H1 (cell line): ENCODE measurements around the gene ATF7IP. TPM values are rescaled to one million over a fixed set of nuclear protein-coding genes. Genes with fewer than 3 reads are reported as not detected.

Experiments used
- CTCF ChIA-PET: fragments of 300-600 bp; sonication (Branson Sonifier 250); formaldehyde crosslinking; loops from one replicate; lab custom pipeline; 2021; ENCODE audit not compliant: partially characterized antibody; lab: Charles Lee
- POLR2A ChIA-PET: fragments of 300-600 bp; sonication (Branson Sonifier 250); formaldehyde crosslinking; loops from one replicate; lab custom pipeline; 2021; ENCODE audit warnings: inconsistent platforms; ENCODE audit not compliant: partially characterized antibody; lab: Charles Lee
- DNase-seq, 2 experiments: peaks; one replicate each; pipeline versions ENCODE4 v3.0.0 to v3.0.0-alpha.2; 2010 to 2022; ENCODE audit warnings: low spot score in 2 of 2, low read depth in 1 of 2, mixed read lengths in 1 of 2
- FAIRE-seq: peaks from 2 replicates; lab custom pipeline; 2011; peaks lifted over from hg19 to GRCh38; lab: Jason Lieb, UNC
- H2AFZ ChIP-seq: 2 replicates; pipeline ENCODE4 v1.8.1; 2012; ENCODE audit warnings: low read length, inconsistent platforms
- H2AK5ac ChIP-seq: 2 replicates; pipeline ENCODE4 v1.6.1; 2013; ENCODE audit warnings: low read depth, low read length
- H2BK120ac ChIP-seq: replicated peaks from 2 replicates; pipeline ENCODE3; 2013; ENCODE audit warnings: low read depth, low read length, inconsistent platforms
- H2BK12ac ChIP-seq: 2 replicates; pipeline ENCODE4 v1.6.1; 2013; ENCODE audit warnings: low read depth, low read length
- H2BK15ac ChIP-seq: 2 replicates; pipeline ENCODE4 v1.6.1; 2013; ENCODE audit warnings: low read length
- H2BK20ac ChIP-seq: 2 replicates; pipeline ENCODE4 v1.6.1; 2013; ENCODE audit warnings: low read length
- H2BK5ac ChIP-seq: 2 replicates; pipeline ENCODE4 v1.6.1; 2013; ENCODE audit warnings: low read depth, low read length
- H3K14ac ChIP-seq: 2 replicates; pipeline ENCODE4 v1.6.1; 2013; ENCODE audit warnings: inconsistent platforms; ENCODE audit not compliant: insufficient read length
- H3K18ac ChIP-seq: 2 replicates; pipeline ENCODE4 v1.6.1; 2013; ENCODE audit warnings: low read length; ENCODE audit errors: extremely low read depth
- H3K23ac ChIP-seq: 2 replicates; pipeline ENCODE4 v1.6.1; 2013; ENCODE audit warnings: inconsistent platforms; ENCODE audit not compliant: insufficient read length
- H3K23me2 ChIP-seq: 2 replicates; pipeline ENCODE4 v1.6.1; 2013; ENCODE audit warnings: low read depth, low read length
- H3K27ac ChIP-seq: 2 replicates; pipeline ENCODE4 v1.6.1; 2011; ENCODE audit warnings: low read depth, low read length, inconsistent platforms
- H3K27me3 ChIP-seq, 4 experiments: replicated peaks in 1 of 4; 1 replicate in 1 of 4; 2 replicates in 3 of 4; pipeline versions ENCODE4 v1.6.1 to v1.8.1; 2011 to 2013; ENCODE audit warnings: low read length in 3 of 4, mild to moderate bottlenecking in 3 of 4, inconsistent platforms in 2 of 4, mixed read lengths in 2 of 4, moderate library complexity in 1 of 4; ENCODE audit not compliant: control insufficient read depth in 3 of 4, insufficient read depth in 3 of 4; ENCODE audit errors: extremely low read depth in 1 of 4
- H3K36me3 ChIP-seq, 4 experiments: 2 replicates each; pipeline versions ENCODE4 v1.6.1 to v1.8.1; 2011 to 2013; ENCODE audit warnings: mild to moderate bottlenecking in 4 of 4, low read length in 3 of 4, moderate library complexity in 2 of 4, control low read depth in 1 of 4, inconsistent platforms in 1 of 4; ENCODE audit not compliant: insufficient read depth in 4 of 4, control insufficient read depth in 2 of 4
- H3K4ac ChIP-seq: replicated peaks from 2 replicates; pipeline ENCODE3; 2013; ENCODE audit warnings: low read length, low read depth, mixed read lengths, inconsistent platforms; ENCODE audit not compliant: insufficient read length
- H3K4me1 ChIP-seq, 4 experiments: replicated peaks in 1 of 4; 1 replicate in 1 of 4; 2 replicates in 3 of 4; pipeline versions ENCODE4 v1.6.1 to v1.8.1; 2011 to 2013; ENCODE audit warnings: low read length in 3 of 4, inconsistent platforms in 2 of 4, mixed read lengths in 1 of 4; ENCODE audit not compliant: insufficient read depth in 4 of 4, control insufficient read depth in 3 of 4
- H3K4me2 ChIP-seq, 2 experiments: 2 replicates each; pipeline versions ENCODE4 v1.6.1 to v1.8.1; 2011 to 2013; ENCODE audit warnings: low read depth in 2 of 2, low read length in 2 of 2, control low read depth in 1 of 2, inconsistent platforms in 1 of 2, mild to moderate bottlenecking in 1 of 2; ENCODE audit not compliant: insufficient read depth in 1 of 2
- H3K4me3 ChIP-seq, 4 experiments: fragments of 200-600, 300-600 bp in 1 of 4; sonication (generic), shearing (Covaris generic), sonication (Bioruptor Twin) in 1 of 4; 2 replicates each; pipeline versions ENCODE4 v1.5.1 to v1.8.1; 2011 to 2016; ENCODE audit warnings: low read length in 4 of 4, low read depth in 3 of 4, control low read depth in 2 of 4, inconsistent platforms in 2 of 4, mild to moderate bottlenecking in 2 of 4, mixed read lengths in 1 of 4, moderate library complexity in 1 of 4; ENCODE audit not compliant: insufficient read depth in 2 of 4; ENCODE audit errors: extremely low read depth in 1 of 4
- H3K56ac ChIP-seq: replicated peaks from 2 replicates; pipeline ENCODE3; 2013; ENCODE audit warnings: low read depth, mild to moderate bottlenecking, mixed read lengths, low read length, inconsistent platforms; ENCODE audit not compliant: insufficient read length
- H3K79me1 ChIP-seq: 2 replicates; pipeline ENCODE4 v1.6.1; 2013; ENCODE audit warnings: low read depth, low read length, control low read depth
- H3K79me2 ChIP-seq, 2 experiments: 2 replicates each; pipeline versions ENCODE4 v1.6.1 to v1.8.1; 2012 to 2013; ENCODE audit warnings: low read length in 2 of 2, mild to moderate bottlenecking in 2 of 2, inconsistent platforms in 1 of 2; ENCODE audit not compliant: insufficient read depth in 2 of 2, control insufficient read depth in 1 of 2
- H3K9ac ChIP-seq, 4 experiments: replicated peaks in 1 of 4; 1 replicate in 1 of 4; 2 replicates in 3 of 4; pipeline versions ENCODE4 v1.6.1 to v1.8.1; 2011 to 2013; ENCODE audit warnings: low read depth in 3 of 4, low read length in 3 of 4, control low read depth in 2 of 4, mild to moderate bottlenecking in 2 of 4, moderate library complexity in 2 of 4, inconsistent platforms in 1 of 4; ENCODE audit errors: extremely low read depth in 1 of 4
- H3K9me3 ChIP-seq, 2 experiments: 2 replicates each; pipeline versions ENCODE4 v1.6.1 to v1.8.1; 2012 to 2013; ENCODE audit warnings: mild to moderate bottlenecking in 2 of 2, moderate library complexity in 2 of 2, control low read depth in 1 of 2, inconsistent platforms in 1 of 2, low read depth in 1 of 2, low read length in 1 of 2, mixed read lengths in 1 of 2; ENCODE audit not compliant: insufficient read depth in 2 of 2
- H4K20me1 ChIP-seq, 2 experiments: replicated peaks in 1 of 2; 2 replicates each; pipeline versions ENCODE3 to v1.8.1; 2011 to 2013; ENCODE audit warnings: inconsistent platforms in 2 of 2, low read length in 2 of 2, mild to moderate bottlenecking in 1 of 2; ENCODE audit not compliant: insufficient read depth in 2 of 2, control insufficient read depth in 1 of 2
- H4K5ac ChIP-seq: 2 replicates; pipeline ENCODE4 v1.6.1; 2013; ENCODE audit warnings: low read length, low read depth, mixed read lengths, inconsistent platforms; ENCODE audit not compliant: insufficient read length
- H4K8ac ChIP-seq: 2 replicates; pipeline ENCODE4 v1.8.0; 2013; ENCODE audit warnings: mild to moderate bottlenecking, moderate library complexity, low read length, inconsistent platforms; ENCODE audit not compliant: insufficient read depth; ENCODE audit errors: extremely low read depth
- H4K91ac ChIP-seq: replicated peaks from 2 replicates; pipeline ENCODE3; 2013; ENCODE audit warnings: low read length, mixed read lengths, inconsistent platforms; ENCODE audit not compliant: insufficient read length
- CBX5 ChIP-seq: fragments of 300-800, 300-1000 bp; sonication (generic); IDR thresholded peaks from 2 replicates; pipeline ENCODE4 v1.7.1; 2016; ENCODE audit warnings: antibody characterized with exemption, low read length, low read depth
- CBX8 ChIP-seq: fragments of 300-800, 300-1000 bp; sonication (generic); IDR thresholded peaks from 2 replicates; pipeline ENCODE4 v1.7.1; 2016; ENCODE audit warnings: low read depth, low read length, borderline replicate concordance
- EGR1 ChIP-seq: IDR thresholded peaks from 2 replicates; pipeline ENCODE4 v1.6.1; 2011; ENCODE audit warnings: low read depth, low read length, borderline replicate concordance
- EZH2 ChIP-seq: fragments of 200-600 bp; sonication (generic); IDR thresholded peaks from 2 replicates; pipeline ENCODE4 v1.7.1; 2012; ENCODE audit warnings: low read depth, mild to moderate bottlenecking, moderate library complexity, low read length, inconsistent platforms; ENCODE audit not compliant: severe bottlenecking
- RBBP5 ChIP-seq: IDR thresholded peaks from 2 replicates; pipeline ENCODE4 v1.7.1; 2012; ENCODE audit warnings: low read depth, mild to moderate bottlenecking, inconsistent platforms, low read length, moderate library complexity, borderline replicate concordance
- SP4 ChIP-seq: IDR thresholded peaks from 2 replicates; pipeline ENCODE4 v1.6.1; 2012; ENCODE audit warnings: low read length, inconsistent platforms
- TAF1 ChIP-seq: IDR thresholded peaks from 2 replicates; pipeline ENCODE4 v1.6.1; 2011; ENCODE audit warnings: mild to moderate bottlenecking, low read depth, low read length
- WGBS, 2 experiments: shearing (Covaris generic) in 1 of 2; methylation state at CpG; one replicate each; pipeline versions ENCODE4 v1.1.6 to v1.1.7; 2013 to 2015; ENCODE audit warnings: low lambda C conversion rate in 2 of 2, mixed read lengths in 2 of 2, inconsistent platforms in 1 of 2, low coverage in 1 of 2, missing lambda C conversion rate in 1 of 2; ENCODE audit not compliant: insufficient replicate concordance in 2 of 2, insufficient coverage in 1 of 2, insufficient read length in 1 of 2; ENCODE audit errors: extremely low coverage in 1 of 2, missing lambda C conversion rate in 1 of 2; 5-methylcytosine and 5-hydroxymethylcytosine counted together
- polyA plus RNA-seq, 7 experiments: library from polyadenylated mRNA; depleted of rRNA in 3 of 7; stranded (reverse) in 5 of 7; unstranded in 2 of 7; fragments of >200 nt in 5 of 7; fragments of 200-250 nt in 2 of 7; gene quantifications; 1 replicate in 5 of 7; 2 replicates in 1 of 7; 4 replicates in 1 of 7; pipeline versions ENCODE4 v1.2.1 to v1.2.3, GENCODE V29; 2011 to 2013; ENCODE audit warnings: missing spikeins in 2 of 7, mixed read lengths in 2 of 7
- total RNA-seq: library from RNA; stranded (reverse); fragmentation: NEBNext Ultra II Directional; extraction: Animal tissue kit (Norgen Biotek cat#: 25700); gene quantifications from 2 replicates; pipeline ENCODE4 v1.2.1, GENCODE V29; 2021
- TF ChIP-seq, protein P1 (sequence below), 3 experiments: IDR thresholded peaks; 1 replicate in 2 of 3; 2 replicates in 1 of 3; pipeline versions ENCODE4 v1.5.1 to v1.6.1; 2011; ENCODE audit warnings: low read length in 3 of 3, mild to moderate bottlenecking in 3 of 3, inconsistent platforms in 2 of 3, low read depth in 1 of 3, moderate library complexity in 1 of 3; ENCODE audit not compliant: insufficient read depth in 1 of 3; ENCODE audit errors: control extremely low read depth in 1 of 3

ATF7IP gene
- total and polyA plus RNA-seq, 2 of the 8 experiments (the other 6 are each of a cell fraction or from before 2014, with no cell fraction given) = 34.2 to 148 TPM

DNA sequence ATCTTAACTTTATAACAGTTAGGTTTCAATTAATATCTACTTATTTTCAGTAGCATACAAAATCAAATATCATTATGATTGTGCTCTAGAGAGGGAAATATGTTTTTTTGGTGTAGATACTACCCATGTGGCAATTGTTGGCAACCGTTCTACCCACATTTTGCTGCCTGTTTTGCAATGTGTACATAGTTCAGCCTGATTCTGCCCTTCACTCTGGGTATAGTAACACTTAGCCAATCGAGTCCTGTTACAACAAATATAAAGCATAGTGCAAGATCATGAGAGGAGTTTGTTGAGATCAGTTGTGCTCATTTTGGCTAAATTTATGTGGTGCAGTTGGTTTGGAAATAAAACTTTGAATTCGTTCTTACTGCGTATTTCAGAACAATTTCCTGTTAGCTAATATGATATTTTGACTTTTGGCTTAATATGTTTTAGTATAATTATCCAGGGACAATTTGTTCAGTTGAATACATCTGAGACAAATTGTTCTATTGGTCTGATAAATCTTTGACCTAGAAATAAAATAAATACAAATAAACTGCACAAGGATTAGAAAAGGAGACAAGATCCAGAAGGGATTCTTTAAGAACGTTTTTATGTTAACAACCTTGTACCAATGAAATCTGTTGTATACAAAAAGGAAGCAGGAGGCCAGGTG is 76.9 kb downstream of the ATF7IP start:
- Histone ChIP-seq H3K4me2 (no peak overlapping the region), H3K9me3 (no peaks in the 10 kb centered on the region), H3K4me3 (no peak overlapping the region), H3K79me2 (peaks cover 0 to 32% of the 10 kb centered on the region in 2 experiments; a peak in 2 of 4 replicates), H3K27me3 (no peaks in the 10 kb centered on the region), H2BK12ac (no peak overlapping the region), H2BK15ac (no peak overlapping the region), H3K14ac (no peak overlapping the region), H3K4ac (no peak overlapping the region), H4K20me1 (peaks cover 0 to 3% of the 10 kb centered on the region in 2 experiments), H3K23me2 (no peaks in the 10 kb centered on the region), H2BK120ac (no peak overlapping the region), H2BK5ac (no peak overlapping the region), H4K5ac (no peak overlapping the region), H3K4me1 (no peaks in the 10 kb centered on the region), H3K18ac (no peak overlapping the region), H4K91ac (no peak overlapping the region), H3K56ac (no peak overlapping the region), H2AFZ (no peak overlapping the region), H3K9ac (no peak overlapping the region), H3K27ac (no peak overlapping the region), H3K79me1 (no peaks in the 10 kb centered on the region), H2BK20ac (no peak overlapping the region), H4K8ac (no peak overlapping the region), H3K36me3 (peaks cover 2 to 72% (median 24%) of the 10 kb centered on the region in 4 experiments), H3K23ac (no peak overlapping the region), H2AK5ac (no peak overlapping the region)
- ChIA-PET POLR2A (no interaction called here), CTCF (interaction anchor here (1.2 kb wide), 1 partner anchor 12 kb away, joined by 6 read pairs; no protein-coding TSS in a partner anchor)
- no peak for FAIRE-seq
- no peak for DNase-seq
- 92% methylated on average over 5 of the region's 5 CpGs; no CpG with 5 or more reads in 1 of the 2 experiments for WGBS, 2 experiments
- TF ChIP-seq CBX5 (no peak), CBX8 (no peak), EGR1 (no peak), RBBP5 (no peak), EZH2 (no peak), TAF1 (no peak), SP4 (no peak)
- TF ChIP-seq, protein P1, sequence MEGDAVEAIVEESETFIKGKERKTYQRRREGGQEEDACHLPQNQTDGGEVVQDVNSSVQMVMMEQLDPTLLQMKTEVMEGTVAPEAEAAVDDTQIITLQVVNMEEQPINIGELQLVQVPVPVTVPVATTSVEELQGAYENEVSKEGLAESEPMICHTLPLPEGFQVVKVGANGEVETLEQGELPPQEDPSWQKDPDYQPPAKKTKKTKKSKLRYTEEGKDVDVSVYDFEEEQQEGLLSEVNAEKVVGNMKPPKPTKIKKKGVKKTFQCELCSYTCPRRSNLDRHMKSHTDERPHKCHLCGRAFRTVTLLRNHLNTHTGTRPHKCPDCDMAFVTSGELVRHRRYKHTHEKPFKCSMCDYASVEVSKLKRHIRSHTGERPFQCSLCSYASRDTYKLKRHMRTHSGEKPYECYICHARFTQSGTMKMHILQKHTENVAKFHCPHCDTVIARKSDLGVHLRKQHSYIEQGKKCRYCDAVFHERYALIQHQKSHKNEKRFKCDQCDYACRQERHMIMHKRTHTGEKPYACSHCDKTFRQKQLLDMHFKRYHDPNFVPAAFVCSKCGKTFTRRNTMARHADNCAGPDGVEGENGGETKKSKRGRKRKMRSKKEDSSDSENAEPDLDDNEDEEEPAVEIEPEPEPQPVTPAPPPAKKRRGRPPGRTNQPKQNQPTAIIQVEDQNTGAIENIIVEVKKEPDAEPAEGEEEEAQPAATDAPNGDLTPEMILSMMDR (IDR thresholded peaks at IDR 0.05; ENCODE audit: control extremely low read depth in 1 of 3, insufficient read depth in 1 of 3, low read depth in 1 of 3, low read length in 3 of 3) = no peak
